NCI-H82 (cell line): Measurements from ENCODE around the gene IRAK1.

Experiments
- DNase-seq: peaks from one replicate; lab custom pipeline; 2025; lab: John Stamatoyannopoulos, UW

Gene IRAK1

DNA sequence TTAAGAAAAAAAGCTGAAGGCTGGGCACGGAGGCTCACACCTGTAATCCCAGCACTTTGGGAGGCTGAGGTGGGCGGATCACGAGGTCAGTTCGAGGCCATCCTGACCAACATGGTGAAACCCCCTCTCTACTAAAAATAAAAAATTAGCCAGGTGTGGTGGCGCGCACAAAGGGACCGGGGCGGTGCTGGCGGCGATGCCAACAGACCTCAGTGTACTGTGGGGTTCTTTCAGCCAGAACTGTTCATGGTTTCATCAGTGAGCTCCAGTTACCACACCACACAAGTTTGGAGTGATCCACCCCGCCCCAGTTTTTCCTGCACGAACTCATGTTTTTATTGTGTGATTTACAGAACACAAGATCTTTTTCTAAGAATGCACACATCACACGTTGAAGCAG is 21.2 kb upstream of the IRAK1 start:
- no peak for DNase-seq

DNA sequence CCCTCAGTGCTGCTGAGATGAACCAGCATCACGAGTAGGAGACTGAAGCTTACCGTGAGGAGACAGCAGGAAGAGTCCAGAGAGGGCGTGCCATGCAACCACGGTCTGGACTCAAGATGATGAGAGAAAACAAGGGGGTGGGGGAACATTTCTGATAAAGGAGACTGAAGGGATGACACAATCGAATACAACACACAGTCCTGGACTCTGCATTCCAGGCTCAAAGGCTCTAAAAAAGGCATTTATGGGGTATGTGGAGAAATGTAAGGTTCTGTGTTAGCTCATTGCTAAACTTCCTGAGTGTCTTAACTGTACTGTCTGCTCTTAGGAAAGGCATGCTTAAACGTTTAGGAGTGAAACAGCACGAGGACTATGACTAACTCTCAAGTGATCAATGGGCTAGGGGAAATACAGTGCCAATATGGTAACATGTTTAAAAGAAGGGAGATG is 20.6 kb upstream of the IRAK1 start:
- DNase-seq, result no peak

DNA sequence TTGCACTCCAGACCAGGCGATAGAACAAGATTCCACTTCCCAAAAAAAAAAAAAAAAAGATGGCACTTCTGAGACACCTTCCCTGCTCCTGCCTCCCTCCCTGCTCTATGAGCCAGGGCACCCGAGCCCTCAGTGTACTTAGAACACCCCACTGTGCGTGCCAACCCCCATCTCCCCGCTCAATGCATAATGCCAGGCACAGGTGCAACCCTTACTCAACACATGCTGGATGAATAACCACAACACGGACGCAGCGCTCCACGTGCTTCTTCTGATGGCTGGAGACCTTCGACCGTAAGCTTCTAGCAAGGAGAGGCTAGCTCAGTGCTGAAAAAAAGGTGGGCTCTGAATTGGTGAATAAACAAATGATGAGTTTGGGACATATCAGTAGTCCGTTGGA is 19.9 kb upstream of the IRAK1 start:
- no peak for DNase-seq

DNA sequence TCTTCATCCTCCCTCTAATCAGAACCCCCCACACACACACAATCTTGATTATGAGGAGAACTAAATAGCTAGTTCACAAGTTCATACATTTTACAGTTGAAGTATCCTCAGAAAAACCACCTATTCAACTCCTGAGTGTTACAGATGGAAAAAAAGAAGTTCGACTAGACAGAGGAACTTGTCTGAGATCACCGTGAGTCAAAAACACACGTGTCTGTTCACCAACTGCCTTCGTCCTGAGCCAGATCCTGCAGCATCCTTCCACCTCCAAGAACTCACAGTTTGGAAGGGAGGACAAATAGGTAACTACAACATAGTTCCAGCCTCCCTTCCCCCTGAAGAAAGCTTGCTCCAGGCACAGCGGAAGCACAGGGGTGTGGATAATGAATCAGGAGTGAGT is 19.0 kb upstream of the IRAK1 start:
- DNase-seq, result no peak

DNA sequence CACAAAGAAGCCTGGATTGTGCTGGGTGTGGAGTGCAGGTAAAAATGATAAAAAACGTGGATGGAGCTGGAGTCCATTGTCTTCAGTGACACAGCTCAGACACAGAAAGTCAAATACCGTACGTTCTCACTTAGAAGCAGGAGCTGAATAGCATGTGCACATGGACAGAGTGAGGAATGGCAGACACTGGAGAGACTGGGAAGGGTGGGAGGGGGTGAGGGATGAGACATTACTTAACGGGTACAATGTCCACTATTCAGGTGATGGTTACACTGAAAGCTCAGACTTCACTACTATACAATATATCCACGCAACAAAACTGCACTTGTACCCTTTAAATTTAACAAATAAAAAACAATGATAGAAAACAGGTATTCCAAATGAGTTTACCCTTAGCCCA is 18.1 kb upstream of the IRAK1 start:
- no peak for DNase-seq

DNA sequence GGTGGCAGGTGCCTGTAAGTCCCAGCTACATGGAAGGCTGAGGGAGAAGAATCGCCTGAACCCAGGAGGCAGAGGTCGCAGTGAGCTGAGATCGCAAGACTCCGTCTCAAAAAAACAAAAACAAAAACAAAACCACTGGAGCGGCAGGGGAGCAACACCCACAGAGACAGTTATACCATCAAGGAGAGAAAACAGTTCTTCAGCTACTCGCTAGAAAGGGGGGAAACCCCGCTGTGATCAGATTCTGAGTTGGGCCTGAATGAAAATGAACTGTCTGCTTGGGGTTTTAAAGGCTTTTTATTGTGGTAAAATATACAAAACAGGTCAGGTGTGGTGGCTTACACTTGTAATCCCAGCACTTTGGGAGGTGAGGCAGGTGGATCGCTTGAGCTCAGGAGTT is 16.8 kb upstream of the IRAK1 start:
- DNase-seq, result no peak

DNA sequence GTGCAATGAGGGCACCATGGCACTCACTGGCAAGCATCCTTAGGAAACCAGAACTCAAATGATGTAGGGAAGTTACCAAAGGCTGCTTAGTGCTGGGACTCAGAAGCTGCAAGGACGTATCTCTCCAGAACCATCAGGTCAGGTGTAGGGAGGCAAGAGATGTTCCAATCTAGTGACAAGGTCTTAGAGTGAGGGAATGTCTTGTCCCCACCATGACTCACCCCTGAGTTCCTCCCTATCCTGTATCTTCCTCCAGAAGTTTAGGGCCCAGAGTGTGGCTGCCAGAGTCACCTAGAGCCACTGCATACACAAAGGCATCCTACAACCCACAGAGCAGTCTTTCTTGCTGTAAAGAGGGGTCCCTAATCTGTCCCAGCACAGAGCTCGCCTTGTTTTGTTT is 14.1 kb upstream of the IRAK1 start:
- DNase-seq, result no peak

DNA sequence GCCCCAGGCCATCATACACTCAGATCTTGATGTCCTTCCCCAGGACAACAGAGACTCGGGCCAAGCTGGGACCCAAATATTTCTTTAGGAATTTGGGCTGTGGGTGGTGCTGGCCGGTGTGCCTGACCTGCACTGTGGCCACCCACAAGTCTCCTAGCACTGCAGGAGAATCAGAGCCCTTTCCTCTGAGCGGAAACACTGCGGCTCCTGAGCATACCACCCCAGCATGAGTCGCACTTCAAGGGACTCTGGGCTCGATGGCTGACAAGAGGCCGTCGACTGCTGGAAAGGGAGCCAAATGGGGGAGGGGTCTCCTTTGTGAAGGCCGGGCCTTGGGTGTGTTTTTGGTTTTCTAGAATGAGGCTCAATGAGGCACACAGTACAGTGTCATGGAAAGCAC is 13.0 kb upstream of the IRAK1 start:
- DNase-seq, result no peak

DNA sequence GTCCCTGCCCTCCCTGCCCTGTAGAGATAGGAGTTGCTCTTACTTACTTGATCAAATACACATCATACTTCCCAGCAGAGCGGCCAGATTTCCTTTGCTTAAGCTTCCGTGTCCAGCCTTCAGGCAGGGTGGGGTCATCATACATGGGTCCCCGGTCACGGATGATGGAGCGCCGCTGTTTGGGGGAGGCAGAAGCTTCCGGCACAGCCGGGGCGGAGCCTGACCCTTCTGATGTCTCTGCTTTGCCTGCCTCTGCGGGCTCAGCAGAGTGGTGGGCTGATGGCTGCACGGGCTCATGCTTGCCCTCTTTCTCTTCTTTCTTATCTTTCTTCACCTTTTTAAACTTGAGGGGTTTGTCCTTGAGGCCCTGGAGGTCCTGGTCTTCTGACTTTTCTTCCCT is 12.5 kb upstream of the IRAK1 start:
- DNase-seq, result no peak

DNA sequence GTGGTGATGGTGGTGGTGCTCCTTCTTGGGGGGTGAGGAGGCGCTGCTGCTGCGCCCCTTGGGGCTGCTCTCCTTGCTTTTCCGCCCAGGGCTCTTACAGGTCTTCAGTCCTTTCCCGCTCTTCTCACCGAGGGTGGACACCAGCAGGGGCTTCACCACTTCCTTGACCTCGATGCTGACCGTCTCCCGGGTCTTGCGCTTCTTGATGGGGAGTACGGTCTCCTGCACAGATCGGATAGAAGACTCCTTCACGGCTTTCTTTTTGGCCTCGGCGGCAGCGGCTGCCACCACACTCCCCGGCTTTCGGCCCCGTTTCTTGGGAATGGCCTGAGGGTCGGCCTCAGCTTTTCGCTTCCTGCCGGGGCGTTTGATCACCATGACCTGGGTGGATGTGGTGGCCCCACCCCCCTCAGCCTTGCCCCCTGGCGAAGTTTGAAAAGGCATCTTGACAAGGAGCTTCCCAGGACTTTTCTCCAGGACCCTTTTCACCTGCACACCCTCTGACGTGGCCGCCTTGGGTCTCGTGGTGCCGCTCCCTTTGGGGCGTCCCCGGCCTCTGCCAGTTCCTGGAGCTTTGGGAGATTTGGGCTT is 11.1 kb upstream of the IRAK1 start:
- DNase-seq, result no peak

DNA sequence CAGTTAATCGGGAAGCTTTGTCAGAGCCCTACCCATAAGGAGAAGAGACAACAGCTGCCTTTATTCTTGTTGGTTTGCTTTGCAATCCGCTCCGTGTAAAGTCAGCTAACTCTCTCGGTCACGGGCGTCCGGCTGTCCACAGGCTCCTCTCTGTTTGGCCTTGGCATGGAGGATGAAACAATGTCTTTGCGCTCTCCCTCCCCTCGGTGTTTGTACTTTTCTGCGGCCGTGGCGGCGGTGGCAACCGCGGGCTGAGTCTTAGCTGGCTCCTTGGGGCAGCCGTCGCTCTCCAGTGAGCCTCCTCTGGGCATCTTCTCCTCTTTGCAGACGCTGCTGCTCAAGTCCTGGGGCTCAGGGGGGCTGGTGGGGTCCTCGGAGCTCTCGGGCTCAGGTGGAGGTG is 10.6 kb upstream of the IRAK1 start:
- DNase-seq, result no peak

DNA sequence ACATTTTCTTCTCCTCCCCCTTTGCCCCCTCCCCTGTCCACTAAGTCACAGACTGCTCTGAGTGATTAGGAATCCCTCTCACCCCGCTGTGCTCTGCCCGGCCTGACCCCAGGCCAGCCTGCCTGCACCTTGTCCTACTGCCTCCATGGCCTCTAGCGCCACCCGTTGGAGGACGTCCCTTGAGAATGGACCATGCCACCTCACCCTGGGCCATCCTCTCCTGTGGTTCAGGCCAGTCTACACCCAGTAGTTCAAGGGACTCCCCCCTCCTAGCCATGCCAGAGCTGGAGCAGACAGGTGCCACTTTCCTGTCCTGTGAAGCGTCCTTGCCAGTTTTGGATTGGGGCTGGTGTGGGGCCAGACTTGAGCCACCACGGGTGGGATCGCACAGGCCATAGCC is 9.7 kb upstream of the IRAK1 start:
- no peak for DNase-seq

DNA sequence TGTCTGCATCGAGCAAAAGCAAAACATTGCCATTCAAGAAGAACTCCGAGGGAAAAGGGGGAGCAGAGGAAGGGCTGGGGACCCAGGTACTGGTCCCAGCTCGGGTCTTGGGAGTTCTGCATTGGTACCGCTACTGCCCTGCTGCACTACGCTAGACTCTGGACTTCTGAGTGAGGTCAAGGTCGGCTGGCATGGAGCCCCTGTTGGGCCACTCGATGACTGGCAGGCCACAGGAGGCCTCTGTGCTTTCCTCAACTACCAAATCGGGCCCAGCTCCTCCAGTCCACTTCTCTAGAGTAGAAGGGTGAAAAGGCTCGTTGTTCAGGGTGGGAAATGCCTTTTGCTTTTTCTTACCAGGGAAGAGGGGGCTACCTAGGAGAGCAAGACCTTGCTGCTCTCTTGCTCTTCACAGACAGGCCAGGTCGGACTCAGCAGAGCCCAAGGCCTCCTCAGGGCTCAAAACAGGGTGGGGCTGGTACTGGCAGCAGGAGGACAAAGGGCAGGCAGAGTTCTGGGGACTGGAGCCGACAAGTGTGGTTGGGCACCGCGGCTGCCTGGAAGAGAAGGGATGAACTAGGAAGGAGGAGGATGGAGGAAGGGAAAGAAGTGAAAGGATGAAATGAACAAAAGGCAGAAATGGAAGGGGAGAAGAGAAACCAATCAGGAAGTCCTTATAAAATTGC is 8.9 kb upstream of the IRAK1 start:
- no peak for DNase-seq

DNA sequence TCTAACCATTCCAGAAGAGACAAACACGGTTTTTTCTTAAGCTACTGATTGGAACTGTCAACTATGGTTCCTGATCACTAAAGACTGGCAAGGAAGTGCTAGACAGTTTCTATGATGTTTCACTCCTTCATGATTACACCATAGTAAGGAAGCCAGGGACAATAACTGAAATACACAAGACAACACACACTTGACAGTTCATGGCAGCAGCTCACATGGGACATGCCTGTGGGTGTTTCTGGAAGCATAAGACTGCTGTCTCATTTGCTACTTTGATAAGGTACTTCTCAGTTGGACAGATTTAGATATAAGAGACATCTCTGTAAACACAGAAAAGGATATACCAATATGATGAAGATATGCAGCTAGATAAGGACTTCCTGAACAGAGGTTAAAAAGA is 8.3 kb upstream of the IRAK1 start:
- DNase-seq, result no peak

DNA sequence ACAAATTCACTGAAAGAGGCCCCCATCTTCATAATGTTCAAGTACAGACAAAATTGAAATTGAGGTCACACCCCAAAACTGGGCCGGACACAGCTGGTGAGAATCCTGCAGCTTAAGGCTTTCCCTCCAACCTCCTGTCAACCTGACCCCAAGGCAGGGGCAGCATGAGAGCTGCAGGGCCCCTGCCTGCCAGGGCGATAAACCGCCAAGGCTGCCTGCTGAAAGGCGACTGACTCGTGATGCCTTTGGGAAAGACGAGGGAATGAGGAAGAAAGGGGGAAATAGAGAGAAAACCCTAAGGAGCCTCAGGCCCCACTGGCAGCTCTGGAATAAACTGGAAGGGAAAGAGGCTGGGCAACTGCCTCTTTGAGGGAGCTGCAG is 7.3 kb upstream of the IRAK1 start:
- DNase-seq, result no peak

DNA sequence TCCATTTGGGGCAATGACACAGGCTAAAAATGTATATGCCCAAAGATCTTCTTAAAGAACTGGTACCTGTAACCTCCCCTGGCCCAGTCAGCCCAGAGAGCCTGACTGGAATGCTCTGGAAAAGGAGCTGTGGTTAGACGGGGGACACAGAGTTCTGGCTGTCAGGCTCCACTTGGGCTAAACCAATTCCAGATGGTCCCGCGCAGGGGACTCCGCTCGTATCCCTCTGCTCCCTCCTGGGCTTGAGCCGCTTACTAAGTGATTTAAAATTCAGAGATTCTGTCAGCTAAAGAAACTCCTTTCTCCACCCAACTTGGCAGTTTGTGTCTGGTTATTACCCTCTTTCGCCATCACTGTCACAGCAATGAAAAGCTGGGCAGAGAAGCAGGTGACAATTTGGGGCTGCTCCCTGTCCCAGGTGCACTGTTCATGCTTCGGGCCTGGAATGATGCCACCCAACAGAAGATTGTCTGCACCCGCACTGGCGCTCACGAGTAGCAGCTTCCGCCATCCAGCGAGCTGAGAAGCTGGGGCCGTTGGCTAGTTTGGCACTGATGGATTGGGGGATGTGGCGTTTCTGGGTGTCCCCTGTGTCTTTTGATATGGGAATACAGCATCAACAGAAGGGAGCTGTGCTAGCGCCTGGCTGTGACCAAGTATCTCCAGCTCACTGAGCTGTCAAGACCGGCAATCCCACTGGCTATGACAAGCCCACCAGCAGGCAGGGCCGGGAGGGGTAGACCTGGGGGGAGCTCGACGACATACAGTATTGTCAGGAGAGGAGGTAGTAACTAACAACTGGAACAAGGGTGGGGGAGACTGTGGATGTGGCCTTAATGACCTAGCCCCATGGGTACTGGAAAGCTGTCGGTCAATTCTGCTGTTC is 6.7 kb upstream of the IRAK1 start:
- DNase-seq, result no peak

DNA sequence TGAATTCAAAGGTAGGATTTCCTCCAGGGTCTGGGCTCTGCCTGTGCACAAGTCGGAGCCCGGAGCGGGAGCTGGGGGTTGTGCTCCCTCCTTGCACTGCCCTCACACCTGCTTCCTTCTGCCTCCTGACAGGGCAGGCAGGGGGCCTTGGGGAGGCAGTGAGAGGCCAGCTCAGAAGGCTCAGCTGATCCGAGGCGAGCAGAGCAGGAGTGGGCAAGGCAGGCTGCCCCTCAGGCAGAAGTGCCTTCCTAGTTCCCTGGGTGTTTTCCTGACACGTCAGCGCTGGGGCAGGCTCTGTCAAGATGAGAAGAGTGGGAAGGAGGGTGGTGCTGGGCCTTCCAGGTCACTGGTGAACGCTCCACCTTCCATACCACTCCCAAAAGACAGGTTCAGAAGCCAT is 5.5 kb upstream of the IRAK1 start:
- no peak for DNase-seq

DNA sequence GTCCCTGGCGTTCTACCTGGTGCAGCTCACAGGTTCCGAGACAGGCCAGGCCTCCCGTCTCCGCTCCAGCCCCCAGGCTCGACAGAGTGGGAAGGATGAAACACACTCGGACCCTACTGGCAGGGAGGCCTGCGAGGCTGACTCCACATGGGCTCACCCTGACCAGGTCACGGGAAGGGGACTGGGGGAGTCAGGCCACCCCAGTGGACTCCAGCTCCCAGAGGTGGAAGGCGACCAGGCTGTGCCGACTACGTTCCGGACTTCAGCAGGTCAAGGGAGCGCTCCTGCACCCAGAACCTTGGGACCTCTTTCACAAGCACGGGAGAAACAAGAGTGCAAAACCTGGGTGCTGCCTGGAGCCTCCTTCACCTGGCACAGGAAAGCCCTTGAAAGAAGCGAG is 4.6 kb upstream of the IRAK1 start:
- DNase-seq, result no peak

DNA sequence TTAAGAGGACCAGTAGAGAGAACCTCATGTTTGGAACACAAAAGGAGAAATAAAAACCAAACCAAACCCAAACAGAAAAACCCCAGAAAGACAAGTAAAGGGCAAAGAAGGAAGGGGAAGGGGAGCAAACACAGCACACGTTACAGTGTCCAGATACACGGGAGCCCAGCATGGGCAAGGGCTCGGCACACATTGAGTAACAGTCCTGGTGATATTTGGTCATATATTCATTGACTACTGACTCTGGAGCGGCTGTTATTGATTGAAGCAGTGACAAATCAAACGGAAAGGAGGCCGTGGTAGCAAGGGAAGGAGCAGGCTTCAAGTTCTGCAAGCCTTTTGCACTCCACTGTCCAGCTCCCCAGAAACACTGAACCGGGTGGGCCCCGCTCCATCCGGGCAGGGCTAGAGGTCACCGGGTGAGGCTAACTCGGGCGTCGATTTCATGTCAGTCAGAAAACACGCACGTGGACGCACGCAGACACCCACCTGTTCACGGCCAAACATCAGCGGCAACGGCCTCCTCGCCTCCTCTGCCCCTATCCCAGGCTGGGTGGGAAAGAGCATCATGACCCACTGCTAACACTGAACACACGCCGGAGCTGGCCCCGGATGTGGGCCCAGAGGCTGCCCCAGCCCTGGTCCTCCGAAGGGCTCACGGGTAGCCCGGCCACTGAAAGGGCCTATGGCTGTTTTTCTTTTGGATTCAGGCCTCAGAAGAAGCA is 3.7 kb upstream of the IRAK1 start:
- DNase-seq, result no peak

DNA sequence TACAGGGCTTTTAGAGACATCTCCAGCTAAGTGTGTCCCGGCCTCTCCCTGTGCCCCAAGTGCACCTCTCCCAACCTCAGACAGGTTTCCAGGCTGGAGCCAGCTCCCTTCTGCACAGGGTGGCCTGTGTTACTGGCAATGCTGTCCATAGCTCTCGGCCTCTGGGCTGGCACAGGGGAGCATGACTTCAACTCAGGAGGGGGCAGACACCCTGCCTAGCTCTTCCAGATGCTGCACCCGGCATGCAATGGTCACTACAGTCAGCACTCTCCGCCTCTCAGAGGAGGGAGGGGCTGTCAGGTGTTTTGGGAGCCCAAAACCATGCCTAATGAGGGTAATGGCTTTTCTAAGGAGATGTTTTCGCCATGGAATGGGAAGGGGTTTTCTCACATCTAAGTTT is 2.4 kb upstream of the IRAK1 start:
- DNase-seq, result no peak

DNA sequence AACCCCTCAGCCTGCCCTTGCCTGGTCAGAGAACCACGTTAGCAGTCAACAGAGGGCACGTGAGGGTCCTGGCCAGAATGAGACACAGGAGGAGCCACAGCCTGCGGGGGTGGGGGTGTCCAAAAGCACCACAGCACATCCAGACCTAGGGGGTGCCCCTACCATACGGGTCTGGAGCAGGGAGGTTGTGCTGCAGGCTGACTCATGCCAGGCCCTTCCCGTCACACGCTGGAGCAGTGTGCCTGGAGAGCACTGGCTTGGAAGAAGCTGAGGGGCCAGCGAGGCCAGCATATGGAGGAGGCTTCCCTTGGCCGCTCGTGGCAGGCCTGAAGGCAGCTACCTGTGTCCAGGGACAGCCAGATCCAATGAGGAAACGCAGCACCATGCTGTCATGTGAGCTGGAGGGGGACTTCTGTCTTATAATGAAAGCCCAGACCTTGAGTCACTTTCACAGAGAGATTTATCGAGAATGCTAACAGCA is 1.5 kb upstream of the IRAK1 start:
- no peak for DNase-seq

DNA sequence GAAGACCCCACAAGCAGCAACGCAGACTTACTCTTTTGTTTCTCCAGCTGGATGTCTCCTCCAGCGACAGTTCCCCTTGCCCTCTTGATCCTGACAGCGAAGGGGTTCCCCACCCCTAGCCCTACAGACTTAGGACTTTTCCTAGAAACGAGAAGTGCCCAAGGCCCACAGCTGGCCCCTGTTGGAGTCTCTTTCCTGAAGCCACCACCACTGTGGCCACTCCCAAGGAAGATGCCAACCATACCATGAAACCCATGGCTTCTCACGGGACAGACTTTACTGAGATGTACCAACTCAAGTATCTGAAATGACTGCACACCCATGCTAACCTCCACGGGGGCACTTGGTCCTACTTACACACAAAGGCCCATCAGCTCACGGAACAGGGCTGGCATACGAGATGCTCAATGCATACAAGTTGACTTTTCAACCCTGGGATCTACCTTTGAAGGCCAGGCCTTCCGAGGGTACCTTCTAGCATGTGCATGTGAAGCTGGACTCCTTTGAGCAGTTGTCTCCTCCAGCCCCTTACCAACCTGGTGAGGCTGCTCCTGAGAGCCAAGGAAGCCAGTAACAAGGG is 924 bp upstream of the IRAK1 start:
- DNase-seq, result no peak
